GM18505 (cell line): ENCODE measurements around the gene NSD1.

Experiments
- ATAC-seq: cut with Tn5 transposase; IDR thresholded peaks from one replicate; pipeline ENCODE4 v1.9.1; 2021; ENCODE audit not compliant: unreplicated experiment
- POLR2A ChIP-seq: IDR thresholded peaks from 4 replicates; pipeline ENCODE4 v1.6.1; 2011; ENCODE audit warnings: borderline replicate concordance; ENCODE audit not compliant: insufficient read depth, insufficient read length; ENCODE audit errors: extremely low read depth

NSD1 gene

GRCh38 chr5:177346820-177347219 is 213.2 kb downstream of the NSD1 start:
- no peak for ATAC-seq
- no peak for TF ChIP-seq POLR2A

GRCh38 chr5:177347699-177348098 is 214.1 kb downstream of the NSD1 start:
- TF ChIP-seq POLR2A = no peak
- ATAC-seq = no peak

- TF ChIP-seq POLR2A = no peak
- ATAC-seq = no peak
These were observed 215.7 kb downstream of the NSD1 start for GRCh38 chr5:177349362-177349647.

- ATAC-seq = no peak
- no peak for TF ChIP-seq POLR2A
These were observed 216.2 kb downstream of the NSD1 start for GRCh38 chr5:177349762-177350161.
